Epithelial cell of esophagus (primary cell): ENCODE data around the gene SPAG16.

ENCODE experiments used
- DNase-seq: peaks from one replicate; pipeline ENCODE4 v3.0.0; 2010; ENCODE audit warnings: low read depth
- H3K4me3 ChIP-seq: 2 replicates; pipeline ENCODE4 v1.5.1; 2011; ENCODE audit warnings: mild to moderate bottlenecking, low read length, control low read depth
- CTCF ChIP-seq: IDR thresholded peaks from 2 replicates; pipeline ENCODE4 v1.5.1; 2011; ENCODE audit warnings: low read depth, mild to moderate bottlenecking, low read length, control low read depth, inconsistent platforms; ENCODE audit not compliant: insufficient read depth; ENCODE audit errors: missing control alignments

The SPAG16 gene

GRCh38 chr2:214139630-214140284 is 855.5 kb downstream of the SPAG16 start:
- no peak overlapping the region for H3K4me3 ChIP-seq
- peak; percentile 39 for DNase-seq
- no peak for TF ChIP-seq CTCF

- peak; percentile 41 for DNase-seq
- no peak for TF ChIP-seq CTCF
- no peak overlapping the region for H3K4me3 ChIP-seq
Observed at GRCh38 chr2:214156971-214157370, 872.7 kb downstream of the SPAG16 start.

- H3K4me3 ChIP-seq, result no peak overlapping the region
- no peak for TF ChIP-seq CTCF
- no peak for DNase-seq
Observed at GRCh38 chr2:214158851-214159250, 874.6 kb downstream of the SPAG16 start.

- H3K4me3 ChIP-seq, result no peak overlapping the region
- no peak for TF ChIP-seq CTCF
- DNase-seq, result no peak
Observed at GRCh38 chr2:214169281-214169680, 885.0 kb downstream of the SPAG16 start.

GRCh38 chr2:214169736-214170135 is 885.5 kb downstream of the SPAG16 start:
- H3K4me3 ChIP-seq, result no peak overlapping the region
- DNase-seq, result no peak

GRCh38 chr2:214174563-214174962 is 890.3 kb downstream of the SPAG16 start:
- H3K4me3 ChIP-seq, result no peak overlapping the region
- no peak for DNase-seq
- TF ChIP-seq CTCF, result no peak

More at GRCh38 chr2:214169736-214170135, 885.5 kb downstream of the SPAG16 start:
- no peak for TF ChIP-seq CTCF

GRCh38 chr2:214180071-214180470 is 895.8 kb downstream of the SPAG16 start:
- no peak for TF ChIP-seq CTCF
- no peak for DNase-seq
- H3K4me3 ChIP-seq, result no peak overlapping the region
